Measurements from ENCODE around the gene LCN6. TPM values are rescaled to one million over a fixed set of nuclear protein-coding genes. Genes with fewer than 3 reads are reported as not detected.

Gene LCN6
- total and polyA plus RNA-seq, 2 of the 13 experiments (the other 11 are each of a cell fraction or from before 2014, with no cell fraction given): not detected

DNA sequence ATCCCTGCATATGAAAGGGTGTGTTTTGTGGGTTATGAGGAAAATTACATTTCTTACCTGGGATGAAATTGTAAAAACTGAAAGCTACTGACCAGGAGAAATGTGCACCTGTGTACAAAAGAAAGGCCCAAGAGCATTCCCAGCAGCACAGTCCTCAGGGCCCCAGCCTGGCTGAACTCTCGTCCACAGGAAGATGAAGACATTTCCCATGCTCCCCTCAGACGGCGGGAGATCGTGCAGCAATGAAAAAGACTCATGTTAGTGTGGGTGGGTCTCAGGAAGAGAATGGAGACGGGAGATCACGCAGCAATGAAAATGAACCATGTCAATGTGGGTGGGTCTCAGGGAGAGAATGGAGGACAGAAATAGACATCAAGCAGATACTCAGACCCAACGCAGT is 28.6 kb upstream of the LCN6 start (continued):
- TF ChIP-seq ARNTL (CRISPR knock-in tag; IDR thresholded peaks at IDR 0.05) (no peak), ZNF660 (CRISPR knock-in tag; IDR thresholded peaks at IDR 0.05; ENCODE audit: borderline replicate concordance, low read depth) (no peak), ZNF143 (CRISPR knock-in tag; IDR thresholded peaks at IDR 0.05) (peak; percentile 52; the same call in 1 of the 2 replicates), RXRA (CRISPR knock-in tag; IDR thresholded peaks at IDR 0.05) (no peak), MTA1 (CRISPR knock-in tag; IDR thresholded peaks at IDR 0.05; ENCODE audit: borderline replicate concordance) (no peak), ZFP91 (CRISPR knock-in tag; IDR thresholded peaks at IDR 0.05; ENCODE audit: borderline replicate concordance) (no peak), SYNCRIP (IDR thresholded peaks at IDR 0.05; ENCODE audit: insufficient read depth, low read depth, low read length) (no peak), ZFX (CRISPR knock-in tag; IDR thresholded peaks at IDR 0.05; ENCODE audit: low read depth) (peak; percentile 50; the same call in 1 of the 2 replicates), NFKB2 (CRISPR knock-in tag; IDR thresholded peaks at IDR 0.05; ENCODE audit: borderline replicate concordance) (0 out of 2 replicates have a peak, but pooled peaks have one; percentile 42), MXD1 (CRISPR knock-in tag; IDR thresholded peaks at IDR 0.05) (no peak), BCL3 (CRISPR knock-in tag; IDR thresholded peaks at IDR 0.05) (0 out of 2 replicates have a peak, but pooled peaks have one; percentile 65), ZNF3 (CRISPR knock-in tag; IDR thresholded peaks at IDR 0.05) (no peak), ZNF33A (CRISPR knock-in tag; IDR thresholded peaks at IDR 0.05; ENCODE audit: borderline replicate concordance) (no peak), GFI1 (CRISPR knock-in tag; IDR thresholded peaks at IDR 0.05; ENCODE audit: borderline replicate concordance) (no peak), ZNF709 (CRISPR knock-in tag; IDR thresholded peaks at IDR 0.05) (no peak), POLR2AphosphoS5 (IDR thresholded peaks at IDR 0.05; ENCODE audit: low read depth, low read length) (no peak), SALL1 (CRISPR knock-in tag; IDR thresholded peaks at IDR 0.05) (peak; percentile 27; the same call in 1 of the 2 replicates), ZFP36L1 (CRISPR knock-in tag; IDR thresholded peaks at IDR 0.05) (no peak), ZNF446 (CRISPR knock-in tag; IDR thresholded peaks at IDR 0.05) (no peak), FOSL2 (CRISPR knock-in tag; IDR thresholded peaks at IDR 0.05) (no peak)
